Hepatocyte (in vitro differentiated cells): ENCODE results near the gene TMEM131L.

ENCODE experiments used
- CTCF ChIP-seq: fragments of 200-600 bp; sonication (generic); IDR thresholded peaks from 2 replicates; pipeline ENCODE4 v1.5.1; 2016; ENCODE audit warnings: antibody characterized with exemption, mild to moderate bottlenecking; ENCODE audit not compliant: poor library complexity
- EZH2 ChIP-seq: fragments of 200-600 bp; sonication (generic); IDR thresholded peaks from 2 replicates; pipeline ENCODE4 v1.6.1; 2016; ENCODE audit warnings: antibody characterized with exemption, mild to moderate bottlenecking, borderline replicate concordance
- EZH2phosphoT487 ChIP-seq: fragments of 200-600 bp; sonication (generic); IDR thresholded peaks from one replicate; pipeline ENCODE4 v1.6.1; 2018; ENCODE audit warnings: antibody characterized with exemption, mild to moderate bottlenecking, low read depth, moderate library complexity; ENCODE audit not compliant: unreplicated experiment, severe bottlenecking

GRCh38 chr4:153458969-153459368, 7.2 kb upstream of the TMEM131L start:
- TF ChIP-seq CTCF (no peak), EZH2 (no peak), EZH2phosphoT487 (no peak)
